ENCODE measurements around the gene LANCL2. TPM values are rescaled to one million over a fixed set of nuclear protein-coding genes. Genes with fewer than 3 reads are reported as not detected.

LANCL2 gene
- total RNA-seq, 1 experiment from 2014 or later: 18.5 TPM

DNA sequence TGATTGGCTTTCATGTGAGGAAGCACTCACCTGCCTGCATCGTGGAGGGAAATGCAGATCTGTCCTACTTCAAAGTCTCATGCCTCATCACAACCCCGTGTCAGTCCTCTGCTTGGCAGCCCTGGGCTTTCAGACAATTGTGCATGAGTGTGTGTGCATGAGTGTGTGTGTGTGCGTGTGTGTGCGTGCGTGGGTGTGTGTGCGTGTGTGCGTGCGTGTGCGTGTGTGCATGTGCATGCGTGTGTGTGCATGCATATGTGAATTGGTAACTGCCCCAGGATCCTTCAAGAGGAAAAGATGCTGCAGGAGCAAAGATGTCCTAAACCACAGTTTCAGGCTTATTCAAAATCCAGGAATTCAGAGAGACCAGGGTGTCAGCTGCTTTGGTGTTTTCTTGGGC, 71.3 kb downstream of the LANCL2 start:
- Mint-ChIP-seq H3K4me1 (ENCODE audit: low read depth, unreplicated experiment) (no peaks in the 10 kb centered on the region), H3K36me3 (ENCODE audit: insufficient read depth, unreplicated experiment) (no peaks in the 10 kb centered on the region), H3K4me3 (ENCODE audit: unreplicated experiment) (no peak overlapping the region), H3K27me3 (ENCODE audit: insufficient read depth, unreplicated experiment) (no peaks in the 10 kb centered on the region), H3K9me3 (ENCODE audit: unreplicated experiment) (no peaks in the 10 kb centered on the region), H3K27ac (ENCODE audit: unreplicated experiment) (no peak overlapping the region)
- CTCF ChIA-PET: no interaction called here
- H3K4me1 ChIP-seq: no peaks in the 10 kb centered on the region
- H3K27me3 ChIP-seq (replicated peaks; ENCODE audit: control insufficient read depth, insufficient read depth, low read length): no peaks in the 10 kb centered on the region
- TF ChIP-seq, protein P1, sequence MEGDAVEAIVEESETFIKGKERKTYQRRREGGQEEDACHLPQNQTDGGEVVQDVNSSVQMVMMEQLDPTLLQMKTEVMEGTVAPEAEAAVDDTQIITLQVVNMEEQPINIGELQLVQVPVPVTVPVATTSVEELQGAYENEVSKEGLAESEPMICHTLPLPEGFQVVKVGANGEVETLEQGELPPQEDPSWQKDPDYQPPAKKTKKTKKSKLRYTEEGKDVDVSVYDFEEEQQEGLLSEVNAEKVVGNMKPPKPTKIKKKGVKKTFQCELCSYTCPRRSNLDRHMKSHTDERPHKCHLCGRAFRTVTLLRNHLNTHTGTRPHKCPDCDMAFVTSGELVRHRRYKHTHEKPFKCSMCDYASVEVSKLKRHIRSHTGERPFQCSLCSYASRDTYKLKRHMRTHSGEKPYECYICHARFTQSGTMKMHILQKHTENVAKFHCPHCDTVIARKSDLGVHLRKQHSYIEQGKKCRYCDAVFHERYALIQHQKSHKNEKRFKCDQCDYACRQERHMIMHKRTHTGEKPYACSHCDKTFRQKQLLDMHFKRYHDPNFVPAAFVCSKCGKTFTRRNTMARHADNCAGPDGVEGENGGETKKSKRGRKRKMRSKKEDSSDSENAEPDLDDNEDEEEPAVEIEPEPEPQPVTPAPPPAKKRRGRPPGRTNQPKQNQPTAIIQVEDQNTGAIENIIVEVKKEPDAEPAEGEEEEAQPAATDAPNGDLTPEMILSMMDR (IDR thresholded peaks at IDR 0.05; ENCODE audit: insufficient read depth in 1 of 2, low read depth in 1 of 2, low read length in 1 of 2, severe bottlenecking in 1 of 2, unreplicated experiment in 1 of 2): no peak
- POLR2A ChIA-PET: no interaction called here
- DNase-seq: no peak
- H3K36me3 ChIP-seq (ENCODE audit: control insufficient read depth, insufficient read depth, low read length): no peaks in the 10 kb centered on the region
- no TSS peak for BruUV-seq (replicated peaks)
- H3K4me3 ChIP-seq (ENCODE audit: low read depth, low read length): no peak overlapping the region
- intact Hi-C loops (cut with micrococcal nuclease; ENCODE audit: unreplicated experiment): loop anchor here (10.0 kb wide), 1 partner anchor 78 kb away; no protein-coding TSS in a partner anchor
- no peaks in the 10 kb centered on the region for H3K9me3 ChIP-seq

DNA sequence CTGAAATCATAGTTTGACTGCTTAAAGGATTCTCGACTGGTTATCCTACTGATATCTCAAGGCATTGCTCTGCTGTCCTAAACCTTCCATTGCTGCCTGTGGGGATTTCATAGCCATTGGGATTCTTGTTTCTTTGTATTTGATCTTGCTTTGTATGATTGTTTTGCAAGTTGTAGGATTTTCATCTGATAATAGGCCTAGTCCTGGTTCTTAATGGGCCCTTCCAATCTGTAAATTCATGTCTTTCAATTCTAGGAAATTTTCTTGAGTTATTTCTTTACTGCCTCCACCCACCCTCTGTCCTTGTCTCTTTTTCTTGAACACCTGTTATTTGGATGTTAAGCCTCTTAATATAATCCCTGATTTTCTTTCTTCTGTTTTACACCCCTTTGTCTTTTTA, 72.2 kb downstream of the LANCL2 start:
- Histone ChIP-seq H3K4me3 (ENCODE audit: low read depth, low read length) (no peak overlapping the region), H3K27me3 (replicated peaks; ENCODE audit: control insufficient read depth, insufficient read depth, low read length) (no peaks in the 10 kb centered on the region), H3K9me3 (no peaks in the 10 kb centered on the region), H3K4me1 (no peaks in the 10 kb centered on the region), H3K36me3 (ENCODE audit: control insufficient read depth, insufficient read depth, low read length) (no peaks in the 10 kb centered on the region)
- POLR2A ChIA-PET: no interaction called here
- no peaks in the 10 kb centered on the region for H3K9me3 Mint-ChIP-seq (ENCODE audit: unreplicated experiment)
- no peaks in the 10 kb centered on the region for H3K36me3 Mint-ChIP-seq (ENCODE audit: insufficient read depth, unreplicated experiment)
- CTCF ChIA-PET: no interaction called here
- no peak overlapping the region for H3K27ac Mint-ChIP-seq (ENCODE audit: unreplicated experiment)
- intact Hi-C loops (cut with micrococcal nuclease; ENCODE audit: unreplicated experiment): loop anchor here (10.0 kb wide), 1 partner anchor 77 kb away; no protein-coding TSS in a partner anchor
- no peaks in the 10 kb centered on the region for H3K27me3 Mint-ChIP-seq (ENCODE audit: insufficient read depth, unreplicated experiment)
- DNase-seq: no peak
- TF ChIP-seq, protein P1 (IDR thresholded peaks at IDR 0.05; ENCODE audit: insufficient read depth in 1 of 2, low read depth in 1 of 2, low read length in 1 of 2, severe bottlenecking in 1 of 2, unreplicated experiment in 1 of 2): no peak
- no peak overlapping the region for H3K4me3 Mint-ChIP-seq (ENCODE audit: unreplicated experiment)
- H3K4me1 Mint-ChIP-seq (ENCODE audit: low read depth, unreplicated experiment): no peaks in the 10 kb centered on the region
- BruUV-seq (replicated peaks): no TSS peak

DNA sequence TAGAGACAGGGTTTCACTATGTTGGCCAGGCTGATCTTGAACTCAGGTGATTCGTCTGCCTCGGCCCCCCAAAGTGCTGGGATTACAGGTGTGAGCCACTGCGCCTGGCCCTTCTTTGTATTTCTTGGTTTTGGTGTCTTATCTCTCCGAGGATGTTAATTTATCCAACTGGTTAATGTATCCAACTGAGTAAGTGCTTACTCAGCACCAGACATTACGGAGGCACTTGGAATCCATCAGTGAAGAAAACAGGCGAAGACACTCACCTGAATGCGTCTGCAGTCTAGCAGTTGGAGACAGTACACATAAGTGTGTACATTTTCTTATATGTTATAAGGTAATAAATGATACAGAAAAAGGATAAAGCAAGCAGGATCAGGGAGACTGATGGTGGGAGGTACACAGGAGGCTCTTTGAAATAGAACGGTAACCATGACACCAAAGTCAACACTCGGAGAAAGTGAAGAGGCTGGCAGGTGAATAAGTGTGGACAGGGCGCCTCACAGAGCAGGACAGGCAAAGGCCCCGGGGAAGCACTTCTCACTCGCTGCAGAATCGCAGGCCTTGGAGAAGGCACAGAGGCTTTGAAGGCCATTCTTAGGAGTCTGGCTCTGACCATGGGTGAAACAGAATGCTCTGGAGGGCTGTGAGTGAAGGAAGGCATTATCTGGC, 73.1 kb downstream of the LANCL2 start:
- TF ChIP-seq, protein P1 (IDR thresholded peaks at IDR 0.05; ENCODE audit: insufficient read depth in 1 of 2, low read depth in 1 of 2, low read length in 1 of 2, severe bottlenecking in 1 of 2, unreplicated experiment in 1 of 2): no peak
- Histone ChIP-seq H3K4me1 (no peaks in the 10 kb centered on the region), H3K9me3 (no peaks in the 10 kb centered on the region), H3K27me3 (replicated peaks; ENCODE audit: control insufficient read depth, insufficient read depth, low read length) (no peaks in the 10 kb centered on the region), H3K36me3 (ENCODE audit: control insufficient read depth, insufficient read depth, low read length) (no peaks in the 10 kb centered on the region), H3K4me3 (ENCODE audit: low read depth, low read length) (no peak overlapping the region)
- CTCF ChIA-PET: no interaction called here
- Mint-ChIP-seq H3K27ac (ENCODE audit: unreplicated experiment) (no peak overlapping the region), H3K27me3 (ENCODE audit: insufficient read depth, unreplicated experiment) (no peaks in the 10 kb centered on the region), H3K4me3 (ENCODE audit: unreplicated experiment) (no peak overlapping the region), H3K9me3 (ENCODE audit: unreplicated experiment) (no peaks in the 10 kb centered on the region), H3K36me3 (ENCODE audit: insufficient read depth, unreplicated experiment) (no peaks in the 10 kb centered on the region), H3K4me1 (ENCODE audit: low read depth, unreplicated experiment) (no peaks in the 10 kb centered on the region)
- no peak for DNase-seq
- intact Hi-C loops (cut with micrococcal nuclease; ENCODE audit: unreplicated experiment): loop anchor here (10.0 kb wide), 1 partner anchor 77 kb away; no protein-coding TSS in a partner anchor
- no TSS peak for BruUV-seq (replicated peaks)
- POLR2A ChIA-PET: no interaction called here
